ENCODE measurements around the gene KCNG3.

KCNG3 gene

GRCh38 chr2:42486145-42486906 is 7.5 kb downstream of the KCNG3 start:
- DNase-seq (ENCODE audit: low spot score), result no peak

GRCh38 chr2:42480402-42480801 is 13.4 kb downstream of the KCNG3 start:
- no peak for DNase-seq (ENCODE audit: low spot score)

GRCh38 chr2:42474765-42475454 is 18.9 kb downstream of the KCNG3 start:
- no peak for DNase-seq (ENCODE audit: low spot score)

- DNase-seq (ENCODE audit: low spot score), result no peak
Measured at GRCh38 chr2:42470706-42471105, 23.1 kb downstream of the KCNG3 start.

GRCh38 chr2:42464631-42465030 is 29.2 kb downstream of the KCNG3 start:
- DNase-seq (ENCODE audit: low spot score), result no peak

- DNase-seq (ENCODE audit: low spot score), result no peak
Measured at GRCh38 chr2:42463570-42463969, 30.2 kb downstream of the KCNG3 start.

GRCh38 chr2:42459296-42459695 is 34.5 kb downstream of the KCNG3 start:
- no peak for DNase-seq (ENCODE audit: low spot score)

GRCh38 chr2:42458396-42458795 is 35.4 kb downstream of the KCNG3 start:
- no peak for DNase-seq (ENCODE audit: low spot score)

GRCh38 chr2:42457011-42457410 is 36.8 kb downstream of the KCNG3 start:
- DNase-seq (ENCODE audit: low spot score), result no peak

- DNase-seq (ENCODE audit: low spot score), result no peak
Measured at GRCh38 chr2:42456126-42456839, 37.5 kb downstream of the KCNG3 start.

- DNase-seq (ENCODE audit: low spot score), result no peak
Measured at GRCh38 chr2:42452545-42452944, 41.2 kb downstream of the KCNG3 start.

GRCh38 chr2:42450136-42450535 is 43.6 kb downstream of the KCNG3 start:
- DNase-seq (ENCODE audit: low spot score), result no peak

GRCh38 chr2:42449163-42450087 is 44.4 kb downstream of the KCNG3 start:
- no peak for DNase-seq (ENCODE audit: low spot score)

- no peak for DNase-seq (ENCODE audit: low spot score)
Measured at GRCh38 chr2:42448163-42448562, 45.6 kb downstream of the KCNG3 start.

- DNase-seq (ENCODE audit: low spot score), result no peak
Measured at GRCh38 chr2:42446503-42447271, 47.1 kb downstream of the KCNG3 start.

GRCh38 chr2:42443718-42444399 is 49.9 kb downstream of the KCNG3 start:
- DNase-seq (ENCODE audit: low spot score), result no peak

GRCh38 chr2:42442774-42443173 is 51.0 kb downstream of the KCNG3 start:
- DNase-seq (ENCODE audit: low spot score), result no peak

- DNase-seq (ENCODE audit: low spot score), result no peak
Measured at GRCh38 chr2:42438685-42439084, 55.1 kb downstream of the KCNG3 start.

- DNase-seq (ENCODE audit: low spot score), result no peak
Measured at GRCh38 chr2:42436370-42436769, 57.4 kb downstream of the KCNG3 start.

- DNase-seq (ENCODE audit: low spot score), result no peak
Measured at GRCh38 chr2:42435628-42436027, 58.2 kb downstream of the KCNG3 start.

- DNase-seq (ENCODE audit: low spot score), result no peak
Measured at GRCh38 chr2:42430188-42430587, 63.6 kb downstream of the KCNG3 start.

All from hepatic stellate cell (primary cell).